ENCODE data around the gene NGRN.

GRCh38 chr15:90307661-90308060, 42.2 kb downstream of the NGRN start:
- TF ChIP-seq ARNTL (CRISPR knock-in tag; IDR thresholded peaks at IDR 0.05; ENCODE audit: borderline replicate concordance, low read depth) (no peak), CSRNP3 (CRISPR knock-in tag; IDR thresholded peaks at IDR 0.05) (no peak), CREB5 (CRISPR knock-in tag; IDR thresholded peaks at IDR 0.05; ENCODE audit: low read depth) (no peak), OSR1 (CRISPR knock-in tag; IDR thresholded peaks at IDR 0.05) (no peak), PPARA (CRISPR knock-in tag; IDR thresholded peaks at IDR 0.05; ENCODE audit: borderline replicate concordance) (no peak), RARB (CRISPR knock-in tag; IDR thresholded peaks at IDR 0.05) (no peak), ZNF70 (CRISPR knock-in tag; IDR thresholded peaks at IDR 0.05) (no peak), PATZ1 (CRISPR knock-in tag; IDR thresholded peaks at IDR 0.05; ENCODE audit: borderline replicate concordance) (no peak), GLIS3 (CRISPR knock-in tag; IDR thresholded peaks at IDR 0.05) (no peak), ISL1 (CRISPR knock-in tag; IDR thresholded peaks at IDR 0.05) (no peak), ZC3H10 (CRISPR knock-in tag; IDR thresholded peaks at IDR 0.05) (no peak)

Data from SK-N-SH treated with all-trans-retinoic acid at 6 μM for 48 hours (cell line).